GM21723 (cell line): ENCODE data around the gene KIAA1671.

Source experiments
- ATAC-seq: cut with Tn5 transposase; IDR thresholded peaks from one replicate; pipeline ENCODE4 v1.9.1; 2021; ENCODE audit warnings: mild to moderate bottlenecking, moderate library complexity; ENCODE audit not compliant: unreplicated experiment

KIAA1671 gene

DNA sequence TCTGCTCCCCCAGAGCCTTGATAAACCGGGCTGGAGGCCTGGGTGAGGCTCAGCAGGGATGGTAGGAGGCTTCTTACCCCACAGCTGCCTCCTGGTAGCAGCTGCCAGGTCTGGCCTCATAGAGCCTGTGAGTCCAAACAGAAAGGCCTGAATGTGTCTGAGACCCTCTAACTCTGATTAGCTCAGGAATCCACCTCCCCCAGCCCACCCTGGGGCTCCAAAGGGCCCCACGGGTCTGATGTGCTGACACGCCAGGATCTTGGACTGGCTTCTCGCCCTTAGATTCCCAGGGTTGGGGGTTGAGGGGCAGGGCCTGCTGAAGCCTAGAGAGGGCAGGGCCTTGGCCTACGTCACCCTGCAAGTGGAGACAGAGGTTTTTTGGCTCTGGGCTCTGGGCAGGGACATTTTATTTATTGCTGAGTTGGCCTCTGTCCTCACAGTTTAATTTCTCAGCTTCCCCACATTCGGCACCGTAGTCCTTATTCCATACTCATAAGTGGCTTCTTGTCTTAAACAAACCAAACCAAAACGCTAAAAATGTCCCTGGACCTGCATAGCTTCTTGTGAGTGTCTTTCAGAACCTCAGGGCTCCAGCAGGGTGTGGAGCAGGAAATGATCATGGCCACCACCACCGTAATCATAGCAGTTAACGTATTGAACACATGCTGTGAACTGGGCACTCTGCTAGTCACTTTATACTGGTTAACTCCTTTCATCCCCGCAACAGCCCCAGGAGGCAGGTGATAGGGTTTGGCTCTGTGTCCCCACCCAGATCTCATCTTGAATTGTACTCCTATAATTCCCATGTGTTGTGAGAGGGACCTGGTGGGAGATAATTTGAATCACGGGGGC lies 25.1 kb downstream of the KIAA1671 start:
- no peak for ATAC-seq

DNA sequence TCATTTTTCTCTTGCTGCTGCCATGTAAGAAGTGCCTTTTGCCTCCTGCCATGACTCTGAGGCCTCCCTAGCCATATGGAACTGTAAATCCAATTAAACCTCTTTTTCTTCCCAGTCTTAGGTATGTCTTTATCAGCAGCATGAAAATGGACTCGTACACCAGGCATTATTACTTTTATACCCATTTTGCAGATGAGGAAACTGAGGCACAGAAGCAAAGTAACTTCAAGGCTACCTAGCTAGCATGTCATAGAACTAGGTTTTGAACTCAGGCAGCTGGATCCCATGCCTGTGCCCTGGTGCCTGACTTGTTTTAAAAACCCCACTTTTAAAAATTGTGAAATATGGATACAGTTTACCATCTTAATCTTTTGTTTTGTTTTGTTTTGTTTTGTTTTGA lies 25.8 kb downstream of the KIAA1671 start:
- no peak for ATAC-seq

DNA sequence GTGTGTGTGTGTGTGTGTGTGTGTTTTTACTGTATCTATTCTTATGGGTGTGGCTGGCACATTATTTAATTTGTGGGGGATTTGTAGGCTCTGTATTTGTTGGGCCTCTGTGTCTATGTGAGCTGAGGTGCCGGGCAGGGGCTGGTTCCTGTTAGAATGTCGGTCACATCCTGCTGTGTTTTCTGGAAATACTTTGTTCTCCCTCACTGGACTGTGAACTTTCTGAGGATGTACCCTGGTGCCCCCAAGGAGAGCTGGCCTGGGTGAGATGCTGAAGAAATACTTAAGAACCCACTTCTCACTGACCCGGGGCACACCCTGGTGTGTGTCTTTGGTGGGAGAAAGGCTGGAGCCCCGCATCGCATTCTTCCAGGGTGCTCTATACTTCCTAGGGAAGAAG lies 28.6 kb downstream of the KIAA1671 start:
- no peak for ATAC-seq

DNA sequence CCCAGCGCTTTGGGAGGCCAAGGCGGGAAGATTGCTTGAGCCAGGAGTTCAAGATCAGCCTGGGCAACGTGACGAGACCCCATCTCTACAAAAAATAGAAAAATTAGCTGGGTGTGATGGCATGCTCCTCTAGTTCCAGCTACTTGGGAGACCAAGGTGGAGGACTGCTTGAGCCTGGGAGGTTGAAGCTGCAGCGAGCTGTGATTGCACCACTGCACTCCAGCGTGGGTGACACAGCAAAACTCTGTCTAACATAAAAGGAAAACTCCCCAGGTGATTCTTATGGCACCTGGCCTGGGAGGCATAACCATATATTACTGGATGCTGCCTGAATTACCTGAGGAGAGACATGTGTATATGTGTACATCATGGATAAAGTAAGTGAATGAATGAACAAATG lies 29.1 kb downstream of the KIAA1671 start:
- ATAC-seq, result no peak

DNA sequence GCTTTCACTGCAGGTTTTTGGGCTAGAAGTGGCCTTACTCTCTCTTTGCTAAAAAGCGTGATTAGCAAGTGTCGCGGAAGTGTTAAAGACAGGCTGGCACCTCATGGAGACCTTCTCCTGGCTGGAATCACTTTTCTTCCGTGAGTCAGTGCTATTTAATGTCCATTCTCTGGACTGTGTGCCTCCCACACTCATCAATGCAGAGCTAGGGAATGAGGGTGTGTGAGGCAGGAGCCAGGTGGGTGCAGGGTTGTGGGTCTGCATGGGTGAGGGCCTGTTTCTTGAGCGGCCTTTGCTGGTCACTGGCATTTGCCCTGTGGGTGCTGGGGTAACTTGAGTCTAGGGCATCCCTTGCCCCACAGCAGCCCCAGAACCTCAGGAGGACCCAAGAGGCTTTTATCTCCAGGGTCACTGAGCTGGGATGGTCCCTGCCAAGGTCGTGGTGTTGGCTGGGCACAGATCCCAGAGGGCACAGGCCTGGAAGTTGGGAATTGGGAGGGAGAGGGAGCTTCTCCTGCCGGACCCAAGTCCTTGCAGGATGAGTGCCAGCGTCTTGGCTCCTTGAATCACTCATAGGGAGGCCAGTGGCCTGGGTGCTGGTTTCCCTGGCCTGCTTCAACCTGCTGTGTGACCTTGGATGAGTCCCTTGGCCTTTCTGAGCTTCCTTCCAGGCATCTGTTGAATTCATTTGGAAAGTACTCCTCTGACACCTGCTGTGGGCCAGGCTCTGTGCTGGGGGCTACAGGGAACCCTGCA lies 30.0 kb downstream of the KIAA1671 start:
- ATAC-seq, result no peak

DNA sequence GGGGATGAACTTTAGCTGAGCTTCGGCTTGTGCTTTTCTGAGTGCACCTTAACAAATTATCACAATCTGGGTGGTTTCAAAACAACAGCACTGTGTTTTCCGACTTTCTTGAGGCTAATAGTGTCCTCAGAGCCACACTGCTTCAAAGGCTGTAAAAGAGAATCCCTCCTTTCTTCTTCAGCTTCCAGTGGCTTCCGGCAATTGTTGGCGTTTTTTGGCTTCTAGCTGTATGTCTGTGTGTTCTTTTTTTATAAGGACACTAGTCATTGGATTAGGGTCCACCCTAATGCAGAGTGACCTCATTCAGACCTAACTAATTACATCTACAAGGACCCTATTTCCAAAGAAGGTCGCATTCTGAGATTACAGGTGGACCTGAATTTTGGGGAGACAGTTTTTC lies 30.6 kb downstream of the KIAA1671 start:
- ATAC-seq, result no peak

DNA sequence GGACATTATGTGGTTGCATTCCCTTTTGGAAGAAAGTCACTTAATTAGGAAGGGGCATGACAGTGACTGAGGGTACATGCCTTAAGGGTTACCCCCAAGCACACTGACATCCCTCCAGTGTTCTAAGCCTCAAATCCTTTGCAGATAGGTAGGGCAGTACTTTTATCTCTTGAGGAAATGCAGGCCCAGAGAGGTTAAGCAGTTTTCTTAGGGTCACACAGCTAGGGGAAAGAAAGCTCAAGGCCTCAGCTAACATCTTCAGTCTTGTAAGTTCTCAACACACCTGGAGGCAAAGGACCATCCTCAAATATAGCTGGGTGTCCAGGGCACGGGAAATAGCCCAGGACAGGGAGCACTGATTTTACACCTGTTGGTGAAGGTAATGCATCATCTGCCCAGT lies 31.6 kb downstream of the KIAA1671 start:
- ATAC-seq, result no peak

DNA sequence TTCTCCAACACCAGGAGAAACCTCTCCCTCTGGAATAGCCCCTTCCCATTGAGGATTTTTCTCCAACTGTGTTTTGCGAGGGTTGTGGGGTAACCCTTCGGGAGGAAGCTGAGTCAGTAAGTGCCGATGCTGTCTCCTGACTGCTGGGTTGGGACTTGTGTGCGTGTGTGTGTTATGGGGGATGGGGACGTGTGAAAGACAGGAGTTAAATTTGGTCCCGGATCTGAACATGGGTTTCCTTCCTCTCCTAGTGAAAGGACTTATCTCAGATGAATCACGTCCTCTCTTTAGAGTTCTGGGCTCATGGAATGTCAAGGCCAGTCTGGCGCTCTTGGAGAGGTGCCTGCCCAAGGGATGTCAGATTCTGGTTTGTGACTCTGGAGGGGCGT lies 33.3 kb downstream of the KIAA1671 start:
- no peak for ATAC-seq

DNA sequence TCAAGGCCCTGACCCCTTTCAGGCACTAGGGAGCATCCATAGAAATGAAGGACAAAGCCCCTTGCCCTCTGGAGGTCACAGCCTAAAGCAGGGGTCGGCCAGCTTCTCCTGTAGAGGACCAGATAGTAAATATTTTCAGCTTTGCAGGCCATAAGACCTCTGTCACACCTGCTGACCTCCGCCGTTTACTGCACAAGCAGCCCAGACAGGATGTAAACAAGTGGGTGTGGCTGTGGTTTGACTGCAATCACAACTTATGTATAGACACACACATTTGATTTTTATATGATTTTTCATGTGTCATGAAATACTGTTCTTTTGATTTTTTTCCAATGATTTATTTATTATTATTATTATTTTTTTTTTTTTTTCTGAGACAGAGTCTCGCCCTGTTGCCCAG lies 34.3 kb downstream of the KIAA1671 start:
- ATAC-seq, result no peak

DNA sequence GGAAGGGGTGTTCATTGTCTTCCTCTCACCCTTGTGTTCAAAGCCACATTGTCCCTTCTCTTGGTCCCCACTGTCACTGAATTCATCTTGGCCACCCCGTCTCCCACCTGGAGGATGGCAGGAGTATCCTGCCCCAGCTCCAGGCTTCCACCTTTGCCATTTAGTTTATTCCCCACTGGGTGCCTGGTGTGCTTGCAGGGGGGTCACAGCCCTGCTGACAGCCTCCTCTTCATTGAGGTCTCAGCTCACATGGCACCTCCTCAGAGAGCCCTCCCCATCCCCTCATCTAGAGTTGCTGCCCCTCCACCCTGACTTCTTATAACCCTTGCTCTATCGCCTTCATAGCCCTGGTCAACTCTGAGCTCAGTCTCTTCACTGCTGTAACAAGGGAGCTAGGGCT lies 36.6 kb downstream of the KIAA1671 start:
- ATAC-seq, result no peak

DNA sequence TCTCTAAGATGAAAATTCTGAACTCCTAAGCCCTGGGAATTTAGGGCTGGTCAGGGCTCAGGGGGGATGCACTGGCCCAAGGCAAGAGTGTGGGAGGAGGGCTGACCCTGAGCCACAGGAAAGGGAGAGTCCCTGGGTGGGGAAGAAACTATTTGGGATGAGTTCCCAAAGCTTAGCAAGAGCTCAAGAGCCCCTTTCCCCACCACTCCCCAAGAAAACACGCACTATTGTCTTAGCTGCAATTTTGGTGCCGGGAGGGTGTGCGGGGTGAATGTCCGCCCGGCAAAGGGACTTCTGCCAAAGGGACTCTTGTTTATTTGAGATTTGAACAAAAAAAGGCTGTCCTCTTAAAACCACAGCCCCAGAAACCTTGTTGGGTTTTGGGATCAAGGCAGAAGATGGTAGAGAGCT lies 37.0 kb downstream of the KIAA1671 start:
- no peak for ATAC-seq

DNA sequence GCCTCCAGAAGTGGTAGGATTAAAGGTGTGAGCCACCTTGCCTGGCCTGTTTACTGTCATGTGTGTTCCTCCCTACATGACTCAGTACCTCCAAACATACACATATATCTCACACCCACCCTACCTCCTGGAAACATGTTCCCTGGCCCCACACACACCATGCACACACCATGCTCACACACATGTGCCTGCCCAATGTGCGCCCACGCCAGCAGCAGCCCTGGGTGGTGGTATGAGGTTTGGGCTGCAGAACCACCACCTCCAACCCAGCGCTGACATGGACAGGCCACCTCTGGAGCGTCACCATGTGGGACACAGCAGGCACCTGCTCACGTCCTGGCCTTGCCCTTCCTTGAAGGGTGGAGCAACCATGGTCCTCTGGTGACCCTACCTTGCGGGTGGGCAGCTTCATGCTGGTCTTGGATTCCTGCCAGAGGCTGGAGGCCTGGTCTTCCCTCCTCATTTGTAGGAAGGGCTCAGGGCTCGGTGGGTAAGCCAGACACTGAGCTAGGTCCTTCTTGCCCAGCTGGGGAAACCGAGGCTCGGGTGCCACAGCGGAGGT lies 37.9 kb downstream of the KIAA1671 start:
- ATAC-seq, result no peak

DNA sequence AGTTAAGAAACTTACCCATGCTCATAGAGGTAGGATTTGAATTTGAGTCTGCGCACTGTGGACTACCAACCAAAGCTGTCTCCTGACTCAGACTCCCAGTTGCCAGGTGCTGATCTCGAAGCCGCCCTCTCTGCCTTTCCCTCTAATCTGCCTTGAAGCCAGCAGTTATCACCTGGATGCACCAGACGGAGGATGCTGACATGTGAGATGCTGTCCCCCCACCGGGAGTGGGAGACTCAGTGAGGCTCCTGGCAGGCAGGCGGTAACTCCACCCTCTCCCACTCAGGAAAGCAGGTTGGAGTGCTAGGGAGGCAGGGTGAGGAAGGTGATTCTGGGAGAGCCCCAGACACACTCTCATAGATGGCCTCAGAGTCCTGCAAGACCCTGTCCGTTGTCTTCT lies 40.4 kb downstream of the KIAA1671 start:
- no peak for ATAC-seq

DNA sequence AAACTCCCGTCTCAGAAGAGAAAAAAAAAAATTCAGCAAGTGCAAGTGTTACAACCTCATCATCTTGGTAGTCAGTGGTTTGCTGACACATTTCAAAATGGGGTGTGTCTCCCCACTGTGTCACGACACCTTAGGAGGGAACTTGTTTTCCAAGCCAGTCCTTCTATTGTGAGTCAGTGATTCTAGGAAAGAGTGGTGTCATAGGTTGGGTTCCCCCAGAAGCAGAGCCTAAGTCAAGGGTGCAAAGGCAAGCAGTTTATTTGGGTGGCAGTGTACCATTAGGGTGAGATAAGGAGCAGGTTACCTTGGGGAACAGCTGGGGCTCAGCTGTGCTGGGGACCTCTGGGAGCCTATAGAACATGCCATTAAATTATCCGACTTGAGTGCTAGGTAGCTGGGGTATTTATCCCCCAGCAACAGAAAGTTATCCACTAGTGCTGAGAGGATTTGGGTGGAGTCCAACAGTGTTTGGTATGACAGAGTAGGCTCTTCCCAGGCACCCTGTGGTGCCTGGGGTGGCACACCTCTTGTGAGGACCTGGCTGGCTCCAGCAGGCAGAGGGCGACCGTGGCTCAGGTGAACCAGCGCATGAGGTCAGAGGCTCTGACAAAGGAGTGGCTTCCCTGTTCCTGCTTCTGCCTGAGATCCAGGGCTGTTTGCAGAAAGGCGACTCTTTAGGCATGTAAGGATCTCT lies 41.7 kb downstream of the KIAA1671 start:
- no peak for ATAC-seq

DNA sequence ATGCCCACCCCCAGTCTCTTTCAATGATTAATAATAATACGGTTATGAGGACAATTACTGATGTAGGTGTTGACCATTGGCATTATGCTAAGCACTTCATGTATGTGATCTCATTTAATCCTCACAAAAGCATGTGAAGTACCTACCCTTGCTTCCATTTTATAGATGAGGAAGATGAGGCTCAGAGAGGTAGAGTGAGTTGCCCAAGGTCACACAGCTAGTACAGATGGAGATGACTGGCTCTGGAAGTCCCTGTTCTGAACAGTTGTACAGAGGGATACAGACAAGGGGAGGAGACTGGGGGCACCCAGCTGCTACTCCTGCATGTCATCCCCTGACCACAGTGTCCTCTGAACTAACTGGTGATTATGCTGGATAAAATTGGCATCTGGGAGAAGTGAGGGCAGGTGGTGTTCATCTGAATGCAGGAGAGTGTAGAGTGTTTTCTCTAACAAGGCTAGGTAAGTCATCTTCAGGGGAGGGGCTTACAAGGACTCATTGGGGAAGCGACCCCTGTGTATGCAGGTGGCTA lies 43.2 kb downstream of the KIAA1671 start:
- no peak for ATAC-seq

DNA sequence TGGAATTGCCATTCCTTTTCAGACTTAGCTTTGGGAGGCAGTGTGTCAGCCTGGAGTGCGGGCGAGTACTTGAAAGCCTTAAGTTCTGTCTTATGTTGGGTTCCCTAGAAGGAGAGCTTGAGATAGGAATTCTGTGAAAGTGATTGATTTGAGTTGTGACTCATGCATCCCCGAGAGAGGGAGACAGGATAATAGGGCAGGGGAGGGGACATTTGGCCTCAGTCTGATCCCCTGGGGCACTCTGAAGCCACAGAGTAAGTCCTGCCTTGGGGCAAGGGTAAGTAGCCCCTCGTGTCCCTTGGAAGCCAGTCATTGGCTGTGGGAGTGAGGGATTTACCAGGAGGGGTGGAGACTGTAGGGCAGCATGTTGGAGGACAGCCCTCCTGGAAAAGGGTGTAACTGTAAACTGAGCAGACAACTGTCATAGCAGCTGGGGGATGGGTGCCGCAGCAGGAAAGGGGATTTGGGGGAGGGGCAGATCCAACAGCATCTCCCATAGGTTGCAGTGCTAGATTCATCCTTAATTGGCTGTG lies 44.0 kb downstream of the KIAA1671 start:
- no peak for ATAC-seq

DNA sequence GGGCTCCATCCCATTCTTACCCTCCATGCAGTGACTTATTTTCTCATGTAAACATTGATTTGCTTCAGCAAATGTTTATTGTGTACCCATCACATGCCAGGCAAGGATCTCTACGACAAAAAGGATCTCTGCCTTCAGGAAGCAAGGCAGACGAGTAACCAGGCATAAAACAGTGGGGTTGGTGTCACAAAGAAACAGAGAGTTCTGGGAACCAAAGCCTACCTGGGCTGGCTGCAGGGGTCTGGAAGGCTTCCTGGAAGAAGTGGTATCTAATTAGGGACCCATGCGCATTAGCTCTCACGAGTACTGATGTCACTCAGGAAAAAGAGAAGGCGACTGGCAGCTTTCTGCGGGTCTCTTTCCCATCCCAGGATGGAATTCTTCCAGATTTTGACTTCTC lies 44.5 kb downstream of the KIAA1671 start:
- ATAC-seq, result no peak

DNA sequence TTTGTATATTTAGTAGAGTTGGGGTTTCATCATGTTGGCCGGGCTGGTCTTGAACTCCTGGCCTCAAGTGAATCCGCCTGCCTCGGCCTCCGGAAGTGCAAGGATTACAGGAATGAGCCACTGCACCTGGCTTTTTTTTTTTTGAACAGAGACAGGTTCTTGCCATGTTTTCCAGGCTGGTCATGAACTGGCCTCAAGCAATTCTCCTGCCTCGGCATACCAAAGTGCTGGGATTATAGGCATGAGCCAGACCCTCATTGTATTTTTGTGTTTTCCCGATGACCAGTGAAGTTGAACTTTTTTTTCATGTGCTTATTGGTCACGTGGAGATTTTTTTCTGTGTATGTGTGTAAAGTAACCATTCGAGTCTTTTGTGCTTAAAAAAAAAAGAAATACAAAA lies 48.2 kb downstream of the KIAA1671 start:
- ATAC-seq, result no peak

DNA sequence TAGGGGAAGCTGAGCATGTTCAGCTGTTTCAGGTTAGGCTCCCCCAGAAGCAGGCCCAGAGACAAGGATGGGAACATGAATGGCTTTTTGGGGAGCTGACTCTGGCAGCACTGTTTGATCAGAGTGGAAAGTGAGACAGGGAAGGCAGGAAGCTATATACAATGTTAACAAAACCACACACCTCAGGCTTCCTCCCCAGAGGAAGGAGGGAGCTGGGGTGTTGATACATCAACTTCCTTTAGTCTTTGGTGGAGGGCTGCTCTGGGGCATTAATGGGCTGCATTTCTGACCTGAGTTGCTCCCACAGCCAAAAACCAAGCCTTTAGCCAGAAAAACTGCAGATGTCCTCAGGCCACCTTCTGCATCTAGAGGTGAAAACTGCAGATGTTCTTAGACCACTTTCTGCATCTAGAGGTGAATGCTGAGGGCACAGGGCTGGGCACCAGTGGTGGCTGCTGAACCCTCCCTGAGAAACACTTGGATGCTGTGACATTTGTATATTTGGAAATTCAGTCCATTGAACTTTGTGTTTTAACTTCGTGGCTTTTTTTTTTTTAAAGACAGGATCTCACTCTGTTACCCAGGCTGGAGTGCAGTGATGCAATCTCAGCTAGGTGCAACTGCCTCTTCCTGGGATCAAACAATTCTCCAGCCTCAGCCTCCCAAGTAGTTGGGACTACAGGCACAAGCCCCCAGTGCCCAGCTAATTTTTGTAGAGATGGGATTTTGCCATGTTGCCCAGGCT lies 49.9 kb downstream of the KIAA1671 start:
- ATAC-seq, result no peak

DNA sequence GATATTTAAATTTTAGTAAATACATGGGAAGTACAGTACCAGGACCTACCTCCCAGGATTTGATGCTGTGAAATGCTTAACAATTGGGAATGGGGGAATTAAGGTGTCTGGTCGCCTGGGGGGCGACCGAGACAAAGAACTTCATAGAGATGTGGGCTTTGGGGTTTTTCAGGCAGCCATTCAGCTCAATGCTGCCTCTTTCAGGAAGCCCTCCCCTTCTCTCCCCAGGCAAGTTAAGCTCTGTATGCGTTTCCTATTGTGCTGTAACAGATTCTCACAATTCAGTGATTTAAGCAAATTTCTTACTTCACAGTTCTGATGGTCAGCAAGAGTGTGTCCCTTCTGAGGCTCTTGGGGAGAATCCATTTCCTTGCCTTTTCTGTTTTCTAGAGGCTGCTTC lies 53.8 kb downstream of the KIAA1671 start:
- ATAC-seq, result no peak
